Transverse colon (tissue), 4 donors: ENCODE results near the gene PRKAR1B.

Experiments
- CTCF ChIP-seq, 5 experiments: fragments of 200-600 bp in 3 of 5; fragments of 450-650 bp in 2 of 5; sonication (generic) in 3 of 5; IDR thresholded peaks; 1 replicate in 2 of 5; 2 replicates in 3 of 5; pipeline ENCODE4 v1.5.1; 2016 to 2017; ENCODE audit warnings: antibody characterized with exemption in 5 of 5, inconsistent platforms in 3 of 5, mild to moderate bottlenecking in 2 of 5, moderate library complexity in 1 of 5
- EP300 ChIP-seq: sonication (generic); formaldehyde crosslinking; IDR thresholded peaks from one replicate; pipeline ENCODE4 v1.6.1; 2017; ENCODE audit warnings: antibody characterized with exemption, low read depth
- POLR2A ChIP-seq: fragments of 450-650 bp; IDR thresholded peaks from one replicate; pipeline ENCODE4 v1.6.1; 2016; ENCODE audit warnings: antibody characterized with exemption, mild to moderate bottlenecking, moderate library complexity
- POLR2AphosphoS5 ChIP-seq, 3 donors: sonication (generic); formaldehyde crosslinking; IDR thresholded peaks; one replicate each; pipeline ENCODE4 v1.6.1; 2016; ENCODE audit warnings: antibody characterized with exemption in 3 of 3

- TF ChIP-seq POLR2AphosphoS5 (IDR thresholded peaks at IDR 0.05) (no peak), EP300 (no peak), CTCF (IDR thresholded peaks at IDR 0.05) (no peak), POLR2A (no peak)
Measured at GRCh38 chr7:696426-696811, 30.7 kb downstream of the PRKAR1B start.
